DMS153 (cell line): ENCODE measurements around the gene PDCL3.

ENCODE experiments used
- DNase-seq: peaks from one replicate; lab custom pipeline; 2025; lab: John Stamatoyannopoulos, UW

Gene PDCL3

GRCh38 chr2:100560216-100560830, 2.5 kb upstream of the PDCL3 start:
- no peak for DNase-seq

GRCh38 chr2:100561191-100561590, 1.6 kb upstream of the PDCL3 start:
- no peak for DNase-seq

DNA sequence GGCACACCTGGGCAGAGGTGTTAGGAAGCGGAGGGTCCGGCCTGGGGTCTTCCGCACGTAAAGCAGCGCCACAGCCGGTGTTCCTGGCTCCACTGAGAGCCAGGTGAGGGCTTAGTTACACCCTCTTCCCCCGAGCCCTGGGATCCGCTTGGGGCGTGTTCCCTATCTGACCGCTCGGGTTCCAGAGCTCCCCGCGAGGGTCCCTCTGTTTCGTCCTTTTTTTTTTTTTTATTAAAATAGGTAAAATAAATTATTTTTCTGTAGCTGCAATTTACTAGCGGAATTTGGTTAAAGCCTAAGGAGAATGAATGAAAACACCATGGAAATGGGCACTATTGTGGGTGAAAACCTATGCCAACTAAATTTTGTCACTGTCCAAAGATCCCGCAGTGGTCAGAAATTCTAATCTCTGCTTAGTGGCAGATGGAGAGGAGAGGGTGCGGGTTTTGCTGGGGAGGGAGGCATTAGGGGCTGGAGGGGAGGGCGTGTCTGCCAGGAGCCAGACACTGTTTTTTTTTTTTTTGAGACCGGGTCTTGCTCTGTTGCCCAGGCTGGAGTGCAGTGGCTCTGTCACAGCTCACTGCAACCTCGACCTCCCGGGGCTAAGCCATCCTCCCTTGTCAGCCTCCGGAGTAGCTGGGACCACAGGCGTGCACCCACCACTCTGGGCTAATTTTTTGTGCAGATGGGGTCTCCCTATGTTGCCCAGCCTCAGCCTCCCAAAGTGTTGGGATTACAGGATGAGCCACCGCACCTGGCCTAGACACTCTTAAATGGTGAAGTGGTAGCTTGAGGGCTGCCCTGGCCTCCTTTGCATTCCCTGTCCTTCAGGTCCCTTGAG, 834 bp downstream of the PDCL3 start:
- no peak for DNase-seq

DNA sequence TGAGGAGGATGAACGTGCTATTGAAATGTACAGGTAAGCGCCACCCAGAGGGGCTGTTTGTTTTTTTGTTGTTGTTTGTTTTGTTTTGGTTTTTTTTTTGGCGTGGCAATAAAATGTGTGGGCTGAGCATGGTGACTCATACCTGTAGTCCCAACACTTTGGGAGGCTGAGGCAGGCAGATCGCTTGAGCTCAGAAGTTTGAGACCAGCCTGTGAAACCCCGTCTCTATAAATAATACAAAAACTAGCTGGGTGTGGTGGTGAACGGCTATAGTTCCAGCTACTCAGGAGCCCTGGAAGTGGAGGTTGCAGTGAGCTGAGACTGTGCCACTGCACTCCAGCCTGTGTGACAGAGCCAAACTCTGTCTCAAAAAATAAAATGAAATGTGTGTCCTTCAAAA, 6.2 kb downstream of the PDCL3 start:
- DNase-seq: no peak

DNA sequence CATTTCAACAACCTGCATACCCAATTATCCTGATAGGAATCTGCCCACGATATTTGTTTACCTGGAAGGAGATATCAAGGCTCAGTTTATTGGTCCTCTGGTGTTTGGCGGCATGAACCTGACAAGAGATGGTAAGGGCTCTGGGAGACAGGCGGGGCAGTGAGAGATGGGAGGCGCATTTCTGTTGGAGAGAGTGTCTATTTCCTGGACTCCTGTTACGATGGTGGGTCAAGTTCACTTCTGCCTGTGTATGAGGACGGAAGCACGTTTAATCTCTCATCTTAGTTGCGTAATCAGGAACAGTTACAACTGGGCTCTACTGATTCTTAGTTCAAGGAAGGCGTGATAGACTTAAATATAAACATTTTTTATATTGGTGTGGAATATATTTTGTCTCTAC, 8.9 kb downstream of the PDCL3 start:
- DNase-seq: no peak

DNA sequence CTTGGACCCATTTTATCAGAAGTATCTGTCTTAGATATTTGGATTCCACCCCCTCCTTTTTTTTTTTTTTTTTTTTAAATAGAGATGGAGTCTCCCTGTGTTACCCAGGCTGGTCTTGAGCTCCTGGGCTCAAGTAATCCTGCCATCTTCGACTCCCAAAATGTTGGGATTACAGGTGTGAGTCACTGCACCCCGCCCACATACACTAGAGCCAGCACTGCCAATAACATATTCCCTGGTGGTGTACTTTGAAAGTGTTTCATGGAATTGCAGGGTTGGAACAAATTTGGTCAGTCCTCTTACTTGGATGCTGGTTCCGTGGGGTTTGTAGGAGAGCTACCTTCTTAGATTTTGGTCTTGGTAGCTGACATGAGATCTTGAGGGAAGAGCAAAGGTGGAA, 15.0 kb downstream of the PDCL3 start:
- no peak for DNase-seq

- DNase-seq: no peak
Measured at GRCh38 chr2:100580367-100581276, 17.8 kb downstream of the PDCL3 start.

- DNase-seq: no peak
Measured at GRCh38 chr2:100581277-100581612, 18.5 kb downstream of the PDCL3 start.

- DNase-seq: no peak
Measured at GRCh38 chr2:100584816-100585215, 22.0 kb downstream of the PDCL3 start.

DNA sequence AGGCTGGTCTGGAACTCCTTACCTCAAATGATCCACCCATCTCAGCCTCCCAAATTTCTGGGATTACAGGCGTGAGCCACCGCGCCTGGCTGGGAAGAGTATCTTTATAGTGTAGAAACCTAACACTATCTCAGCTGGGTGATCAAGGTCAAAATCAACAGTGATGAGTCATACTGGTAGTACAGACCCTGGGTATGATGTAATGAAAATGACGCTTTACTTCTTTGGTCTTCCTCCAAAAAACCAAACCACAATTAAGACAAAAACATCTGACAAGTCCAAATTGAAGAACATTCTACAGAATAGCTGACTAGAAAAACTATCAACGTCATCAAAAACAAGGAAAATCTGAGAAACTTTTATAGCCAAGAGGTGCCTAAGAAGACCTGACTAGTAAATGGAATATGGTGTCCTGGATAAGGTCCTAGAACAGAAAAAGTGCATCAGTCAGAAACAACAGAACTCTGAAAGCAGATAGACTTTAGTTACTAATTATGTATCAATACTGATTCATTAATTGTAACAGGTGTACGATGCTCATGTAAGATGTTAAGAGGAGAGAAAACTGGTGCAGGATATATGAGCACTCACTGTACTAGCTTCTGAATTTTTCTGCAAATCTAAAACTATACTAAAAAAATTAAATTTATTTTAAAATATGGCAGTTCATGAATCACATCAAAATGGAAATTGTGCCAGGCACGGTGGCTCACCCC, 25.4 kb downstream of the PDCL3 start:
- DNase-seq: no peak

GRCh38 chr2:100589527-100589926, 26.7 kb downstream of the PDCL3 start:
- no peak for DNase-seq

DNA sequence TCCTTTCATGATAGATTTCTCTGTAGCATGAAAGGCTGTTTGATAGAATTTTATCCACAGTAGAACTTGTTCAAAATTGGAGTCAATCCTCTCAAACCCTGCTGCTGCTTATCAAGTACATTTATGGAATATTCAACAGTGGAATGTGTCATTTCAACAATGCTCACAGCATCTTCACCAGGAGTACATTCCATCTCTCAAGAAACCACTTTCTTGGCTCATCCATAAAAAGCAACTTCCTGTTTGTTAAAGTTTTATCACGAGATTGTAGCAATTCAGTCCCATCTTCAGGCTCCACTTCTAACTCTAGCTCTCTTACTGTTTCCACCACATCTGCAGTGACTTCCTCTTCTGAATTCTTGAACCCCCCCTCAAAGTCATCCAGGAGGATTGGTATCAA, 29.4 kb downstream of the PDCL3 start:
- no peak for DNase-seq

DNA sequence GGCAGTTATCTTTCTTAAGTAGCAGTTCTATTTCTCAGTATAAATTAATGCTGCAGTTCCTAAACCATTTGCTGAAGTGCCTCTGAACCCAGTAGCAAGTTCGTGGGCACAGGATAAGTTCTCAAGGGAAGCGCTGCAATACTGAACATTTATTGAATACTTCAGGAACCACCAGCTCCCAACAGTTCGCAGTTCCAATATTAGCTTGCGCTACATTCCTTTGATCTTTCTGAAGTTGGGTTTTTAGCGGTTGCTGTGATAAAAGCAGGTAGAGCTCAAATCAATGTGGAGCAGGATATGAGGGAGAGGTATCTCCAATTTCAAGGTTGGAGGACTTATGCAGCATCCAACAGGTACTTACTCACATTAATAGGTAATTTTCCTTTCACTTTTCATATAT, 33.7 kb downstream of the PDCL3 start:
- no peak for DNase-seq

DNA sequence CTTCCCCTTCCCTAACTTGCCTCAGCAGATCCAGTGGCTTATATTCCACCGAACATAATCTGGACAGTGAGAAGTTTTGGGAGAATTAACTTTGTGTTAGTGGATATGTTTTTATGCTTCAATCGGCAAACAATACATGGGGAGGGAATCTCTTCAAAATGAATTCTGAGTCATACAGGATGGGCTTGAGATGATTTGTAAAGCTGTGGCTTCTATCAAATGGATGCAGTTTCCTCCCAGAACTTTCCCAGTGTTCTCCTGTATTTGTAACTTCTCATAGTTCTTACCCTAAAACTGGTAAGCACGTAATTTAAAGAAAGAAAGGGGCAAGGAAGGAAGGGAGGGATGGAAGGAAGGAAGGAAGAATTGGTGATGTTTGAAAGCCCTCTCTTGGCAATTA, 36.8 kb downstream of the PDCL3 start:
- no peak for DNase-seq

DNA sequence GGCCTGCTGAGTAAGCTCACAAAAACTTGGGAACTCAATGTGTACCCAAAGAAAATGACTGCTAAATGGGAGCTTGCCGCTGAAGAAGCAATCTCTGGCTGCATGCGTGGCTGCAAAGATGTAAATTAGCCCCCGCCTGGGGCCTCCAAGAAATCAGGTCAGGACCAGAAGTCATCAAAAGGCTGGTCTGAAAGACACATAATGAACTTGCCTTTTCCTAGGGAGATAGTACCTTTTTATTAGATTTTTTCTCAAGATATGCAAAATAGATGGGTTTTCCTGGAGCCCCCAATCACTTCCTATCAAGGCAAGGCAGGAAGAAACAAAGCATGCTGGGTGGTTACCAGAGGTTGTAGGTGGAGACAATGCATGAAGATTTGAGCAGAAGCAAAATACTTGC, 38.9 kb downstream of the PDCL3 start:
- no peak for DNase-seq

DNA sequence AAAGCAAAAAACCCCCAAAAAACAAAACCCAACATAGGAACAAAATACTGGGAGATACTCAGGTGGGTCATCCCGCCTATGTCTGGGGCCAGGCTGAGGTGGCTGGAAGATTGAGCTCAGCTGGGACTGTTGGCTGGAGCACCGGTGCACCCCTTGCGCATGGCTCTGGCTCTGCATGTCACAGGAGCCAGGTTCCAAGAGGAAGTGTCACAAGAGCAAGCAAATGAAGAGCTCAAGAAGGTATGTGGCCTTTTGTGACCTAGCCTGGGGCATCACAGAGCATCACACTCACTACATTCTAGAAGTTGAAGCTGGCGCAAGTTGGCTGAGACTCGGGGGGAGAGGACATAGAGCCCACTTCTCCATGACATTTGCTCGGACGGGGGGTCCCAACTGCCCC, 40.6 kb downstream of the PDCL3 start:
- DNase-seq: no peak

- DNase-seq: no peak
Measured at GRCh38 chr2:100603948-100604633, 41.3 kb downstream of the PDCL3 start.

- DNase-seq: no peak
Measured at GRCh38 chr2:100606332-100606725, 43.5 kb downstream of the PDCL3 start.

DNA sequence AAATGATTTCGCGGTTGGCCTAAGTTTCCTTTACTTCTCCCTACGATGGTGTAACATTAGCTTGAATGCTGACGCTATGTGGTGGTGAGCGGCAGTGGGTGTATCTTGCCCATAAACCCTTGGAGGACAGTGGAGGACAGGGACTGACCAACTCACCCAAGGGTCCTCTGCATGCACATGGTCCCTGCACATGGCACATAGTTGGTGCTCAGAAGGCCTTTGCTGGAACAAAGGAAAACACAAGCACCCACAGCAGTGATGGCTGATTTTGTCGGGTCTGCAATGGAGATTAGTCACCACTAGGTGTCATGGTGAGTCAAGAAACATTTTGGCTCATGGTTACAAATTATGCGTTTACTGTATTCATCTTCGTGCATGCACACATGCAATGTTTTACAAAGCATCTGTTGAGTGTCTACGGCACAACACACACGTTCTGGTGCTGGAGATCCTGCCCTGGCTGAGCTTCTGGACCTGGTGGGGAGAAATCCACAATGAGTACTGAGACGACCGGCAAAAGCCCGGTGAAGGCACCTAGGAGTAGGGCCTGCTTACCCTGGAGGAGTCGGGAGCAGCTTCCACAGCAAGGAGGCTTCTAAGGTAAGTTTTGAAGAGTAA, 44.0 kb downstream of the PDCL3 start:
- DNase-seq: peak; percentile 27

- DNase-seq: no peak
Measured at GRCh38 chr2:100610381-100610831, 47.6 kb downstream of the PDCL3 start.
